ENCODE measurements around the gene ZNF556. TPM values are rescaled to one million over a fixed set of nuclear protein-coding genes. Genes with fewer than 3 reads are reported as not detected.

The ZNF556 gene
- total and polyA plus RNA-seq, 10 of the 15 experiments (the other 5 are each of a cell fraction or from before 2014, with no cell fraction given), result not detected

GRCh38 chr19:2905918-2906519 is 38.9 kb downstream of the ZNF556 start:
- H3K4me2 ChIP-seq (ENCODE audit: control insufficient read depth, insufficient read depth), result no peak overlapping the region
- no peak for FAIRE-seq
- no peaks in the 10 kb centered on the region; the same call in 2 of the 3 replicates for H3K9me3 ChIP-seq (replicated peaks; ENCODE audit: control insufficient read depth, insufficient read depth, low read length)
- ChIA-PET POLR2A (no interaction called here), CTCF (interaction anchor here (1.7 kb wide), 1 partner anchor 8 kb away, joined by 3 read pairs; no protein-coding TSS in a partner anchor), RAD21 (ENCODE audit: unreplicated experiment) (no interaction called here), SMC1A (ENCODE audit: uncharacterized antibody, unreplicated experiment) (no interaction called here)
- in situ Hi-C loops (cut with MboI) (no loop called here), intact Hi-C loops (cut with micrococcal nuclease; ENCODE audit: unreplicated experiment) (no loop called here)
- peaks cover 13% of the 10 kb centered on the region for H3K79me2 ChIP-seq (ENCODE audit: control insufficient read depth, insufficient read depth, low read length)
- H3K4me1 ChIP-seq (ENCODE audit: control insufficient read depth, insufficient read depth, low read length), result no peaks in the 10 kb centered on the region
- H3K36me3 ChIP-seq (ENCODE audit: control insufficient read depth in 2 of 2, insufficient read depth in 2 of 2, low read length in 1 of 2), result 0 out of 4 replicates have a peak, but pooled peaks cover 0 to 3% of the 10 kb centered on the region in 2 experiments
- no peak for DNase-seq (ENCODE audit: low read depth, low spot score)
- H3K27me3 ChIP-seq (replicated peaks in 1 of 2; ENCODE audit: control insufficient read depth in 2 of 2, insufficient read depth in 2 of 2, low read length in 1 of 2), result no peaks in the 10 kb centered on the region
- no peak overlapping the region for H2AFZ ChIP-seq (ENCODE audit: control insufficient read depth, low read depth, low read length)
- no peaks in the 10 kb centered on the region for H4K20me1 ChIP-seq (ENCODE audit: control insufficient read depth, insufficient read depth)
- H3K27ac ChIP-seq (ENCODE audit: control insufficient read depth, insufficient read depth), result no peak overlapping the region
- H3K4me3 ChIP-seq, result no peak overlapping the region
- 97% methylated on average over 11 of the region's 11 CpGs for WGBS (ENCODE audit: insufficient coverage, insufficient replicate concordance, low lambda C conversion rate, missing lambda C conversion rate)
- no peak for ATAC-seq
- no peak overlapping the region for H3K9ac ChIP-seq (ENCODE audit: control insufficient read depth, insufficient read depth, low read length)
- no TSS peak for BruUV-seq (replicated peaks)
- TF ChIP-seq TARDBP (IDR thresholded peaks at IDR 0.05; ENCODE audit: borderline replicate concordance), result no peak
- TF ChIP-seq TAF1 (IDR thresholded peaks at IDR 0.05; ENCODE audit: borderline replicate concordance, low read depth, low read length), result no peak
- no peak for TF ChIP-seq STAT3 (IDR thresholded peaks at IDR 0.05; ENCODE audit: low read depth, low read length)
- no peak for TF ChIP-seq ZNF592 (IDR thresholded peaks at IDR 0.05)
- TF ChIP-seq ZNF622 (IDR thresholded peaks at IDR 0.05), result no peak
- TF ChIP-seq NR2F1 (conservative IDR thresholded peaks at IDR 0.05), result no peak
- TF ChIP-seq NFXL1 (IDR thresholded peaks at IDR 0.05; ENCODE audit: borderline replicate concordance), result no peak
- no peak for TF ChIP-seq SP1 (IDR thresholded peaks at IDR 0.05; ENCODE audit: low read depth, low read length)
- no peak for TF ChIP-seq SUZ12 (IDR thresholded peaks at IDR 0.05; ENCODE audit: unreplicated experiment)
- TF ChIP-seq ZNF687 (IDR thresholded peaks at IDR 0.05), result no peak
- no peak for TF ChIP-seq IRF5 (IDR thresholded peaks at IDR 0.05; ENCODE audit: borderline replicate concordance)
- TF ChIP-seq CHD1 (IDR thresholded peaks at IDR 0.05; ENCODE audit: low read depth, low read length), result no peak
- TF ChIP-seq CBX5 (IDR thresholded peaks at IDR 0.05; ENCODE audit: low read depth), result no peak
- no peak for TF ChIP-seq POLR2A (IDR thresholded peaks at IDR 0.05; ENCODE audit: low read depth, low read length)
- no peak for TF ChIP-seq CBFB (IDR thresholded peaks at IDR 0.05; ENCODE audit: low read depth)
- TF ChIP-seq BMI1 (IDR thresholded peaks at IDR 0.05; ENCODE audit: borderline replicate concordance), result no peak

Data from GM12878 (cell line).